NB4 (cell line): ENCODE measurements around the gene KRTAP9-4.
"Not testable (repeated sequence)": the region's sequence is repeated elsewhere in the genome, so short reads cannot be mapped to it uniquely, and the experiment has no call there.

Source experiments
- DNase-seq: peaks from one replicate; pipeline ENCODE4 v3.0.0; 2010; ENCODE audit warnings: low read depth
- H3K4me3 ChIP-seq: one replicate; pipeline ENCODE4 v1.5.1; 2011; ENCODE audit warnings: mild to moderate bottlenecking, low read depth, low read length, moderate library complexity
- MYC ChIP-seq: IDR thresholded peaks from 2 replicates; pipeline ENCODE4 v1.6.1; 2011; ENCODE audit warnings: low read depth, low read length
- POLR2A ChIP-seq: IDR thresholded peaks from 2 replicates; pipeline ENCODE4 v1.6.1; 2011; ENCODE audit warnings: mild to moderate bottlenecking; ENCODE audit not compliant: insufficient read length; ENCODE audit errors: extremely low read depth
- TF ChIP-seq, protein P1 (sequence below): IDR thresholded peaks from 2 replicates; pipeline ENCODE4 v1.6.1; 2011; ENCODE audit warnings: low read depth, low read length
- TF ChIP-seq, protein P2 (sequence below): IDR thresholded peaks from one replicate; pipeline ENCODE4 v1.5.1; 2012; ENCODE audit warnings: low read depth, low read length

Gene KRTAP9-4, protein sequence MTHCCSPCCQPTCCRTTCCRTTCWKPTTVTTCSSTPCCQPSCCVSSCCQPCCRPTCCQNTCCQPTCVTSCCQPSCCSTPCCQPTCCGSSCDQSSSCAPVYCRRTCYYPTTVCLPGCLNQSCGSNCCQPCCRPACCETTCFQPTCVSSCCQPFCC

DNA sequence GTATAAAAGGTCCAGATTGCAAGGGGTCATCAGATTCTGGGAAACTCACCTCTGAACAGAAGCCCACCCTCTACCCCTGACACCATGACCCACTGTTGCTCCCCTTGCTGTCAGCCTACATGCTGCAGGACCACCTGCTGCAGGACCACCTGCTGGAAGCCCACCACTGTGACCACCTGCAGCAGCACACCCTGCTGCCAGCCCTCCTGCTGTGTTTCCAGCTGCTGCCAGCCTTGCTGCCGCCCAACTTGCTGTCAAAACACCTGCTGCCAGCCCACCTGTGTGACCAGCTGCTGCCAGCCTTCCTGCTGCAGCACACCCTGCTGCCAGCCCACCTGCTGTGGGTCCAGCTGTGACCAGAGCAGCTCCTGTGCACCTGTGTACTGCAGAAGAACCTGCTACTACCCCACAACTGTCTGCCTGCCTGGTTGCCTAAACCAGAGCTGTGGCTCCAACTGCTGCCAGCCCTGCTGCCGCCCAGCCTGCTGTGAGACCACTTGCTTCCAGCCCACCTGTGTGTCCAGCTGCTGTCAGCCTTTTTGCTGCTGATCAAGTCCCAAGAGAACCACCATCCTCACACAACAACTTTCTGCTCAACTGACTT is at the start of gene KRTAP9-4:
Gene KRTAP9-4, plus strand, starts transcription at position 51 of the 604 bp plus-strand sequence. Its CDS starts 34 bp downstream, at position 85.
- DNase-seq, H3K4me3 ChIP-seq: not testable (repeated sequence)

DNA sequence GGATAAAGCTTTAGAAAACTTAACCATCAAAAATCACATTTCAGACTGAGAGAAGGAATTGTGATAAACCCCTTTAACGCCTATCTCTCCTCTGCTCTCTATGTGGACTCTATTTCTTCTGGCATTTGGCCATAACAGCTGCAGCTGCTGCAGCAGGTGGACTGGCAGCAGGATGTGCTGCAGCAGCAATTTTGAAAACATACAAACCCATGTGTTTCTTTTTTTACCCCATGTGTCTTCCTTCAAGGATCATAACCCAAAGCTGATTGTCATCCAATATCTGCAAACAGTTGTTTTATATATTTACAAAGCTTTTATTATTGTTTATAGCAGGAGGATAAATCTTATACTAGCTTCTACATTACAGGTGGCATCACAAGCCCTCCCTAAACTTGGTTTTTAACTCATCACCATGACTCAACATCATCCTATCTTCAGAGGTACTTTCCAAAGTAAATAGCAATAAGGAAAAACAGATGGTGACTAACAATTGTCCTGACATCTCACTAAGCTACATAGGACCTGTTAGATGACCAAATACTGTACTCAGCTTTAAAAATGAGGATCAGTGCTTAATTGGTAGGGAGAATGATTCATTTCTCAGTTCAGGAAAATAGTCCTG is 37.5 kb upstream of the KRTAP9-4 start:
- no peak for TF ChIP-seq POLR2A
- no peak for TF ChIP-seq MYC
- TF ChIP-seq, protein P1, sequence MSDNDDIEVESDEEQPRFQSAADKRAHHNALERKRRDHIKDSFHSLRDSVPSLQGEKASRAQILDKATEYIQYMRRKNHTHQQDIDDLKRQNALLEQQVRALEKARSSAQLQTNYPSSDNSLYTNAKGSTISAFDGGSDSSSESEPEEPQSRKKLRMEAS, result no peak
- TF ChIP-seq, protein P2, sequence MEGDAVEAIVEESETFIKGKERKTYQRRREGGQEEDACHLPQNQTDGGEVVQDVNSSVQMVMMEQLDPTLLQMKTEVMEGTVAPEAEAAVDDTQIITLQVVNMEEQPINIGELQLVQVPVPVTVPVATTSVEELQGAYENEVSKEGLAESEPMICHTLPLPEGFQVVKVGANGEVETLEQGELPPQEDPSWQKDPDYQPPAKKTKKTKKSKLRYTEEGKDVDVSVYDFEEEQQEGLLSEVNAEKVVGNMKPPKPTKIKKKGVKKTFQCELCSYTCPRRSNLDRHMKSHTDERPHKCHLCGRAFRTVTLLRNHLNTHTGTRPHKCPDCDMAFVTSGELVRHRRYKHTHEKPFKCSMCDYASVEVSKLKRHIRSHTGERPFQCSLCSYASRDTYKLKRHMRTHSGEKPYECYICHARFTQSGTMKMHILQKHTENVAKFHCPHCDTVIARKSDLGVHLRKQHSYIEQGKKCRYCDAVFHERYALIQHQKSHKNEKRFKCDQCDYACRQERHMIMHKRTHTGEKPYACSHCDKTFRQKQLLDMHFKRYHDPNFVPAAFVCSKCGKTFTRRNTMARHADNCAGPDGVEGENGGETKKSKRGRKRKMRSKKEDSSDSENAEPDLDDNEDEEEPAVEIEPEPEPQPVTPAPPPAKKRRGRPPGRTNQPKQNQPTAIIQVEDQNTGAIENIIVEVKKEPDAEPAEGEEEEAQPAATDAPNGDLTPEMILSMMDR, result no peak
- no peak for DNase-seq
- H3K4me3 ChIP-seq, result no peak overlapping the region

DNA sequence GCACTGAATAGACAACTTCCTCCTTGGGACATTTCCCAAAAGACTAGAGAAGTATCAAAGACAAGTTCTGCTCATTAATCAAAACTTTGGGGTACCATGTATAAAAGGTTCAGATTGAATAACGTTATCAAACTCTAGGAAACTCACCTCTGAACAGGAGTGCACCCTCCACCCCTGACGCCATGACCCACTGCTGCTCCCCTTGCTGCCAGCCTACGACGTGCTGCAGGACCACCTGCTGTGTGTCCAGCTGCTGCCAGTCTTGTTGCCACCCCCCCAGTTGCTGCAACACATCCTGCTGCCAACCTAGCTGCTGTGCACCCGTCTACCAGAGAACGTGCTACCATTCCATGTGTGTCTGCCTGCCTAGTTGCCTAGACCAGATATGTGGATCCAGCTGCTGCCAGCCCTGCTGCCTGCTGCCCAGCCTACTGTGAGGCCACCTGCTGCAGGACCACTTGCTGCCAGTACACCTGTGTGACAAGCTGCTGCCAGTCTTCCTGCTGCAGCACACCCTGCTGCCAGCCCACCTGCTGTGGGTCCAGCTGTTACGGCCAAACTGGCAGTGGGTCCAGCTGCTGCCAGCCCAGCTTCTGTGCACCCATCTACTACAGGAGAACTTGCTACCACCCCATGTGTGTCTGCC is 36.8 kb upstream of the KRTAP9-4 start:
- DNase-seq, result peak; percentile 1
- no peak overlapping the region for H3K4me3 ChIP-seq
- no peak for TF ChIP-seq MYC
- no peak for TF ChIP-seq POLR2A
- TF ChIP-seq, protein P1, result no peak
- TF ChIP-seq, protein P2, result no peak

DNA sequence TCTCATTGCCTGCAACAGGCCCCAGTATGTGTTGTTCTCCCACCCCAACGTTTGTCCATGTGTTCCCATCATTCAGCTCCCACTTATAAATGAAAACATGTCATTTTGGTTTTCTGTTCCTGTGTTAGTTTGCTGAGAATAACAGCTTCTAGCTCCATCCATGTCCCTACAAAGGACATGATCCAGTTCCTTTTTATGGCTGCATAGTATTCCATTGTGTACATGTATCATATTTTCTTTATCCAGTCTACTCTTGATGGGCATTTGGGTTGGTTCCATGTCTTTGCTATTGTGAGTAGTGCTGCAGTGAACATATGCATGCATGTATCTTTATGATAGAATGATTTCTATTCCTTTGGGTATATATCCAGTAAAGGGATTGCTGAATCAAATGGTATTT is 33.8 kb upstream of the KRTAP9-4 start:
- TF ChIP-seq, protein P2, result no peak
- TF ChIP-seq POLR2A (no peak), MYC (no peak)
- TF ChIP-seq, protein P1, result no peak
- no peak overlapping the region for H3K4me3 ChIP-seq
- no peak for DNase-seq

DNA sequence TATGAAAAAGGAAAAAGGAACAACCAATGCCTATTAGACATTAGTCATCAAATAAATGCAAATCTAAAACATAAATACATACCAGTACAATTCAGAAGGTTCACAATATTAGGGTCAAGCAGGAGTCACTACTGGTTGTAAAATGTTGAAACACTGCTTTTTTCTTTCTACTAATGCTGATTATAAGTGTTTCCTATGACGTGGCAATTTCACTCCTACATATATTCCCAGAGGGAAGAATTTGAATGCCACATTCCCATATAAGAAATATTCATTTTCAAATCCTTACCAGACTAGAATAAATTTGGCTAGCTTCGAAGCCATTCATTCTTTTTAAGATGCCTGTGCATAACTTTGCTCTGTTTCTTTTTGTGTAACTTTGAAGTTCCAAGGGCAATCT is 25.7 kb upstream of the KRTAP9-4 start:
- TF ChIP-seq, protein P1, result no peak
- TF ChIP-seq MYC (no peak), POLR2A (no peak)
- TF ChIP-seq, protein P2, result no peak
- no peak for DNase-seq
- H3K4me3 ChIP-seq, result no peak overlapping the region

DNA sequence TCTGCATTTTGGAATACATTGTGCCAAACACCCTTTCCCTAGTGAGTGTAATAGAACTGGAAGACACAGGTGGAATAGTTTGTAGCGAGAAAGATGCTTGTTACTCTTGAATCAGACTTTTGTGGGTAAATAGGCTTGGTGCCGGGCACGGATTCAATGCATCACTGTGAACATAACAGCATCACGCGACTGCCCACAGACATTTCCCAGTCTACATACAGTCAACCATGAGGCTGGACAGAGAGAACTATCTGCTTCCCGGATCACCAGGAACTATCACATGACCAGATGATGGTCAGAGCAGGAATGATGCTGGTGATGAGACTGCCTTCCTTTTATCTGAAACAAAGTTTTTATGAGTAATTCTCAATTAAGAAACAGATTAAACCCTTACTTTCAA is 23.4 kb upstream of the KRTAP9-4 start:
- TF ChIP-seq, protein P1, result no peak
- TF ChIP-seq POLR2A, result no peak
- TF ChIP-seq MYC, result no peak
- TF ChIP-seq, protein P2, result no peak
- no peak for DNase-seq
- H3K4me3 ChIP-seq, result no peak overlapping the region

DNA sequence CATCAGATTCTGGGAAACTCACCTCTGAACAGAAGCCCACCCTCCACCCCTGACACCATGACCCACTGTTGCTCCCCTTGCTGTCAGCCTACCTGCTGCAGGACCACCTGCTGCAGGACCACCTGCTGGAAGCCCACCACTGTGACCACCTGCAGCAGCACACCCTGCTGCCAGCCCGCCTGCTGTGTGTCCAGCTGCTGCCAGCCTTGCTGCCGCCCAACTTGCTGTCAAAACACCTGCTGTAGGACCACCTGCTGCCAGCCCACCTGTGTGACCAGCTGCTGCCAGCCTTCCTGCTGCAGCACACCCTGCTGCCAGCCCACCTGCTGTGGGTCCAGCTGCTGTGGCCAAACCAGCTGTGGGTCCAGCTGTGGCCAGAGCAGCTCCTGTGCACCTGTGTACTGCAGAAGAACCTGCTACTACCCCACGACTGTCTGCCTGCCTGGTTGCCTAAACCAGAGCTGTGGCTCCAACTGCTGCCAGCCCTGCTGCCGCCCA is 22.8 kb upstream of the KRTAP9-4 start, which contains the start of gene KRTAP9-2:
Gene KRTAP9-2, plus strand, starts transcription at position 51 of the 498 bp plus-strand sequence. Its CDS starts 7 bp downstream, at position 58.
- not testable (repeated sequence) for H3K4me3 ChIP-seq, DNase-seq
